A673 (cell line): ENCODE measurements around the gene OR10V1.

Experiments
- CTCF ChIP-seq: fragments of 300-800, 200-600 bp; sonication (generic); conservative IDR thresholded peaks from 2 replicates; pipeline ENCODE4 v1.5.1; 2017; ENCODE audit warnings: low read depth, mild to moderate bottlenecking, antibody characterized with exemption, low read length, moderate library complexity, mixed read lengths
- EZH2 ChIP-seq: fragments of 200-600 bp; sonication (generic); IDR thresholded peaks from 2 replicates; pipeline ENCODE4 v1.6.1; 2017; ENCODE audit warnings: borderline replicate concordance, low read depth, mild to moderate bottlenecking, mixed read lengths, antibody characterized with exemption, low read length; ENCODE audit not compliant: poor library complexity, severe bottlenecking

- TF ChIP-seq CTCF: no peak
- TF ChIP-seq EZH2: no peak
Measured at GRCh38 chr11:59727426-59727825, 13.8 kb upstream of the OR10V1 start.
